ENCODE results near the gene CDH24.

DNA sequence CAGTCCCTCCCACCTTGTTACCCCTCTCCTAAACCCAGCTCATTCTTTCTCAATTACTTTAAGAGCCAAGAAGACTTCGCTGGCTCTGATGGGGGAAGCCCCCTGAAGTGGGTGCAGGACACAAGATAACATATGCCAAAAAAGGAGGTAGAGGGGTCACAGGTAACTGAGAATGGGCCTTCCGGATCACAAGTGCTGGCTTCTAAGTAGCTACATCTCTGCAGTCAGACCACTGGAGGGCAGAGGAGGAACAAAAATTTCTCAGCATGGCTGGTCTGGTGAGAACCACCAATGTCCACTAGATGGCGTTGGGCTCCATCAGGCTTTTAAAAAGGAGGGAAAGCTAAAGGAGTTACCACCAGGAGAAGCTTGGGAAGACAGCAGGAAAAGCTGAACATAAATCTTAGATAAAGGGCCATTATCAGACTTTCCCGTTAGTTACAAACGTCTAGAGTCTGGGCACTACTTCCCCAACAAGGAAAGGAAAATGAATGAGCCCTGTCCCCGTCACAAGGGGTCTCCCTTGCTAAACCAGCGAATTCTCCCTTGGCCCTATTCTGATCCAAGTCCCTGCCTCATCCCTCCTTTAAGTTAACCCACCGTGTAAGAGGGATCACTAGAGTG lies 11.6 kb upstream of the CDH24 start:
- TF ChIP-seq POLR2AphosphoS5 (IDR thresholded peaks at IDR 0.05) (peak; percentile 22), MXI1 (conservative IDR thresholded peaks at IDR 0.05; ENCODE audit: poor library complexity, severe bottlenecking) (peak; percentile 31), RAD21 (conservative IDR thresholded peaks at IDR 0.05) (peak; percentile 81), TAF1 (IDR thresholded peaks at IDR 0.05; ENCODE audit: low read depth) (no peak), EZH2 (IDR thresholded peaks at IDR 0.05; ENCODE audit: borderline replicate concordance, insufficient read depth, low read length, poor library complexity, severe bottlenecking) (no peak), EP300 (conservative IDR thresholded peaks at IDR 0.05; ENCODE audit: poor library complexity, severe bottlenecking) (no peak), SMC3 (conservative IDR thresholded peaks at IDR 0.05; ENCODE audit: poor library complexity) (peak; percentile 90)
- TF ChIP-seq, protein P1, sequence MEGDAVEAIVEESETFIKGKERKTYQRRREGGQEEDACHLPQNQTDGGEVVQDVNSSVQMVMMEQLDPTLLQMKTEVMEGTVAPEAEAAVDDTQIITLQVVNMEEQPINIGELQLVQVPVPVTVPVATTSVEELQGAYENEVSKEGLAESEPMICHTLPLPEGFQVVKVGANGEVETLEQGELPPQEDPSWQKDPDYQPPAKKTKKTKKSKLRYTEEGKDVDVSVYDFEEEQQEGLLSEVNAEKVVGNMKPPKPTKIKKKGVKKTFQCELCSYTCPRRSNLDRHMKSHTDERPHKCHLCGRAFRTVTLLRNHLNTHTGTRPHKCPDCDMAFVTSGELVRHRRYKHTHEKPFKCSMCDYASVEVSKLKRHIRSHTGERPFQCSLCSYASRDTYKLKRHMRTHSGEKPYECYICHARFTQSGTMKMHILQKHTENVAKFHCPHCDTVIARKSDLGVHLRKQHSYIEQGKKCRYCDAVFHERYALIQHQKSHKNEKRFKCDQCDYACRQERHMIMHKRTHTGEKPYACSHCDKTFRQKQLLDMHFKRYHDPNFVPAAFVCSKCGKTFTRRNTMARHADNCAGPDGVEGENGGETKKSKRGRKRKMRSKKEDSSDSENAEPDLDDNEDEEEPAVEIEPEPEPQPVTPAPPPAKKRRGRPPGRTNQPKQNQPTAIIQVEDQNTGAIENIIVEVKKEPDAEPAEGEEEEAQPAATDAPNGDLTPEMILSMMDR (IDR thresholded peaks at IDR 0.05; ENCODE audit: poor library complexity, severe bottlenecking), result peak; percentile 99
- TF ChIP-seq, protein P2, sequence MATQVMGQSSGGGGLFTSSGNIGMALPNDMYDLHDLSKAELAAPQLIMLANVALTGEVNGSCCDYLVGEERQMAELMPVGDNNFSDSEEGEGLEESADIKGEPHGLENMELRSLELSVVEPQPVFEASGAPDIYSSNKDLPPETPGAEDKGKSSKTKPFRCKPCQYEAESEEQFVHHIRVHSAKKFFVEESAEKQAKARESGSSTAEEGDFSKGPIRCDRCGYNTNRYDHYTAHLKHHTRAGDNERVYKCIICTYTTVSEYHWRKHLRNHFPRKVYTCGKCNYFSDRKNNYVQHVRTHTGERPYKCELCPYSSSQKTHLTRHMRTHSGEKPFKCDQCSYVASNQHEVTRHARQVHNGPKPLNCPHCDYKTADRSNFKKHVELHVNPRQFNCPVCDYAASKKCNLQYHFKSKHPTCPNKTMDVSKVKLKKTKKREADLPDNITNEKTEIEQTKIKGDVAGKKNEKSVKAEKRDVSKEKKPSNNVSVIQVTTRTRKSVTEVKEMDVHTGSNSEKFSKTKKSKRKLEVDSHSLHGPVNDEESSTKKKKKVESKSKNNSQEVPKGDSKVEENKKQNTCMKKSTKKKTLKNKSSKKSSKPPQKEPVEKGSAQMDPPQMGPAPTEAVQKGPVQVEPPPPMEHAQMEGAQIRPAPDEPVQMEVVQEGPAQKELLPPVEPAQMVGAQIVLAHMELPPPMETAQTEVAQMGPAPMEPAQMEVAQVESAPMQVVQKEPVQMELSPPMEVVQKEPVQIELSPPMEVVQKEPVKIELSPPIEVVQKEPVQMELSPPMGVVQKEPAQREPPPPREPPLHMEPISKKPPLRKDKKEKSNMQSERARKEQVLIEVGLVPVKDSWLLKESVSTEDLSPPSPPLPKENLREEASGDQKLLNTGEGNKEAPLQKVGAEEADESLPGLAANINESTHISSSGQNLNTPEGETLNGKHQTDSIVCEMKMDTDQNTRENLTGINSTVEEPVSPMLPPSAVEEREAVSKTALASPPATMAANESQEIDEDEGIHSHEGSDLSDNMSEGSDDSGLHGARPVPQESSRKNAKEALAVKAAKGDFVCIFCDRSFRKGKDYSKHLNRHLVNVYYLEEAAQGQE (IDR thresholded peaks at IDR 0.05; ENCODE audit: borderline replicate concordance), result peak; percentile 67
